Measurements from ENCODE around the gene MIDN.

- TF ChIP-seq POLR2A (IDR thresholded peaks at IDR 0.05) (no peak), CTCF (IDR thresholded peaks at IDR 0.05) (no peak)
Measured at GRCh38 chr19:1206150-1206863, 42.1 kb upstream of the MIDN start.

All from vagina (tissue), 2 donors.